SJSA1 (cell line): ENCODE results near the gene SERPINA5. TPM values are rescaled to one million over a fixed set of nuclear protein-coding genes. Genes with fewer than 3 reads are reported as not detected.

ENCODE experiments used
- DNase-seq, 2 experiments: peaks; one replicate each; pipeline ENCODE4 v3.0.0-alpha.2; 2015 to 2020; ENCODE audit warnings: low spot score in 2 of 2, low read depth in 1 of 2
- H3K27ac ChIP-seq: fragments of 250-450 bp; sonication (Bioruptor Pico); 2 replicates; pipeline ENCODE4 v1.5.1; 2020; ENCODE audit warnings: mild to moderate bottlenecking, moderate library complexity
- H3K27me3 ChIP-seq: fragments of 250-450 bp; sonication (Bioruptor Pico); replicated peaks from 2 replicates; pipeline ENCODE4 v1.5.1; 2020; ENCODE audit warnings: mild to moderate bottlenecking, moderate library complexity
- H3K36me3 ChIP-seq: fragments of 250-450 bp; sonication (Bioruptor Pico); 2 replicates; pipeline ENCODE4 v1.5.1; 2020; ENCODE audit warnings: mild to moderate bottlenecking
- H3K4me1 ChIP-seq: fragments of 250-450 bp; sonication (Bioruptor Pico); replicated peaks from 2 replicates; pipeline ENCODE4 v1.6.1; 2021; ENCODE audit warnings: mild to moderate bottlenecking
- H3K4me3 ChIP-seq: fragments of 250-450 bp; sonication (Bioruptor Pico); 2 replicates; pipeline ENCODE4 v1.5.1; 2020; ENCODE audit warnings: mild to moderate bottlenecking
- H3K9me3 ChIP-seq: fragments of 250-450 bp; sonication (Bioruptor Pico); replicated peaks from 2 replicates; pipeline ENCODE4 v1.5.1; 2020; ENCODE audit warnings: mild to moderate bottlenecking
- total RNA-seq: library from RNA; depleted of rRNA; stranded (reverse); fragments of >200 nt; shearing (Covaris generic); gene quantifications from 2 replicates; pipeline ENCODE4 v1.2.3, GENCODE V29; 2014; rRNA removed

Gene SERPINA5, protein sequence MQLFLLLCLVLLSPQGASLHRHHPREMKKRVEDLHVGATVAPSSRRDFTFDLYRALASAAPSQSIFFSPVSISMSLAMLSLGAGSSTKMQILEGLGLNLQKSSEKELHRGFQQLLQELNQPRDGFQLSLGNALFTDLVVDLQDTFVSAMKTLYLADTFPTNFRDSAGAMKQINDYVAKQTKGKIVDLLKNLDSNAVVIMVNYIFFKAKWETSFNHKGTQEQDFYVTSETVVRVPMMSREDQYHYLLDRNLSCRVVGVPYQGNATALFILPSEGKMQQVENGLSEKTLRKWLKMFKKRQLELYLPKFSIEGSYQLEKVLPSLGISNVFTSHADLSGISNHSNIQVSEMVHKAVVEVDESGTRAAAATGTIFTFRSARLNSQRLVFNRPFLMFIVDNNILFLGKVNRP
- total RNA-seq, result 0.42 TPM in 1 of 2 replicates, not detected in the other

DNA sequence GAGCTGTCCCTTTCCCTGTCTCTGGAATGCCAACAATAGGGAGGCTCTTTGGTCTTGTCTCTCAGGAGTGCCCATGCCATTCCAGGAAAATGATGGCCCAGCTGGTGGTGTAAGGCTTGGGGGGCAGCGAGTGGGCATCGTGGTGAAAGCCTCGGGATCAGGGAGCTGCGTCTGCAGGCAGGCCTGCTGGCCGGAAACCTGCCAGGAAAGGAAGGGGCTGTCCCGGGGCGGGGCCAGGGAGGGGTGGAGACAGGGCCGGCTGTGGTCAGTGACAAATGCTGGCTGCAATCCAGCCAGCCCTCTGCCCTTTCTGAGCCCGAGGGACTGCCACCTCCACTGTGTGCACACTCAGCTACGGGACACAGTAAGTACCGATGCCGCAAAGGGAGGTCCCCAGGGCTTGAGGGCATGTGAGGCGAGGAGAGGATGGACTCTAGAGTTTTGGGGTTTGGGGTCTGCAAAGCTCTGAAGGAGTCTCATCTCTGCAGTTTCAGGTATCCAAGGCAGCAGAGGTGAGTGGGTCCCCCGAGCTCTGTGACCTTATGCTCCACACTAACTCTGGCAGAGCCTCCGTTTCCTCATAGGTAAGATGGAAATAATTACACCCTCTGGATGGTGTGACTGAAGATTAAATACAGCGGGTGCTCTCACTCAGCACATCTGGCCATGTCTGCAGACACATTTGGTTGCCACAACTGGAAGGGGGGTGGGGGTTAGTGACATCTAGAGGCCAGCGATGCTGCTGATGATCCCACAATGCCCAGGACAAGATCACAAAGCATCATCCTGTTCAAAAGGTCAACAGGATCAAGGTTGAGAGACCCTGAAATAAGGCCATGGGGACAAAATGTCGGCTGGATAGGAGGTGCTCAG, at the start of gene SERPINA5:
SERPINA5 (plus strand) TSS at position 300 of the 873 bp plus-strand sequence. CDS start 5,937 bp downstream, outside the sequence.
- Histone ChIP-seq H3K36me3 (no peaks in the 10 kb centered on the region), H3K9me3 (no peaks in the 10 kb centered on the region), H3K4me1 (0 out of 2 replicates have a peak, but pooled peaks cover 6% of the 10 kb centered on the region), H3K4me3 (no peak within 1 kb of the TSS), H3K27me3 (no peaks in the 10 kb centered on the region), H3K27ac (no peak within 1 kb of the TSS)
- peak in 1 of 2 experiments; percentile 56 for DNase-seq

DNA sequence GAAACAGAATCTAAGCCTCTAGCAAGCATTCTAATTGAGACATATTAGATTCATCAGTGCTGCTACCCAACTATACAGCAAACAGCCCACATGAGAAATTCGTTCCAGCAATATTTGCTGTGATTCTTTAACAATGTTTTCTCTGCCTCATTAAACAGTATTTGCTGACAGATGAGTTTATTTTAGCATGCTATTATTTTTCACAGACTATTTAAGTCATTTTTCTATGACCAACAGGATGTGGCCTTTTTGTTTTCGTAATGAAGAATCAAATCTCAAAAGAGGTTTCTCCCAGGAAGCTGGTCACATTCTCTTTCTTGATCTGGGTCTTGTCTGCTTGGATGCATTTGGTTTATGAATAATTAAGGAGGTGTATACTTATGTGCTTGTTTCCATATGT, 48.8 kb upstream of the SERPINA5 start:
- no peaks in the 10 kb centered on the region for H3K36me3 ChIP-seq
- H3K4me1 ChIP-seq, result peaks cover 9% of the 10 kb centered on the region
- no peaks in the 10 kb centered on the region for H3K27me3 ChIP-seq
- DNase-seq, result peak in 1 of 2 experiments; percentile 19
- no peak overlapping the region for H3K4me3 ChIP-seq
- H3K9me3 ChIP-seq, result no peaks in the 10 kb centered on the region
- H3K27ac ChIP-seq, result no peak overlapping the region

DNA sequence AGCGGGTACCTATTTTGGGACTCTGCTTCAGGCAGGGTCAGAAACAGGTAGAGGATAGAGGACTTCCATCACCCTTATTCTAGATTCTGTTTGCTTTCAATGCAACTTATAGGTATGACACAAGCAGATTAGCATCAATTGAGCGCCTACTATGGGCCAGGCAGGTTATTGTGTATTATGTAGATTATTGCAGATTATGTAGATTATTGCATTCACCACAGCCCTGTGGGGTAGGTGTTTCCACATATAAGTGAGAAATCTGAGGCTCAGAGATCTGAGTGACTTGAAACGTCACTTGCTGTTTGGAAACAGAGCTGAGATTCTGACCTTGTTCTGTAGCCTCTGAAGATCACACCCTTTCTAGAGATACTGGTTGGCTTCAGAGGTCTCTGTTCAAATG, 45.7 kb upstream of the SERPINA5 start:
- no peaks in the 10 kb centered on the region for H3K36me3 ChIP-seq
- H3K9me3 ChIP-seq, result no peaks in the 10 kb centered on the region
- H3K4me3 ChIP-seq, result no peak overlapping the region
- DNase-seq, result no peak
- peaks cover 9% of the 10 kb centered on the region for H3K4me1 ChIP-seq
- no peak overlapping the region for H3K27ac ChIP-seq
- no peaks in the 10 kb centered on the region for H3K27me3 ChIP-seq

DNA sequence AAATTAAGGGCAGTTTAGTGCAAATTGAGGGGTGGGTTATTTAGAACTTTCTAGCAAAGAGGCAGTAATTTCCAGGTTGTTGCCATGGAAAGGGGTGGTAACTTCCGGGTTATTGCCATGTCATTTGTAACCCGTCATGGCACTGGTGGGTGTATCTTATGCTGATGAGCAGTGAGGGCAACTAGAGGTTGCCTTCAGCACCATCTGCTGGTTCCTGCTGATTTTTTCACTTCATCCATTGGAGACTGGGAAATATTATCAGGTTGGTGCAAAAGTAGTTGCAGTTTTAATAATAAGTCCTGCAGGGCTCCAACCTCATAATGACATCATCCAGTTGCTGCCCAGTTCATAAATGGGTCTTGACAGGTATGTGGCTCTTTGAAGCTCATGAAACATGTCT, 44.4 kb upstream of the SERPINA5 start:
- Histone ChIP-seq H3K27ac (no peak overlapping the region), H3K9me3 (no peaks in the 10 kb centered on the region)
- DNase-seq, result no peak

DNA sequence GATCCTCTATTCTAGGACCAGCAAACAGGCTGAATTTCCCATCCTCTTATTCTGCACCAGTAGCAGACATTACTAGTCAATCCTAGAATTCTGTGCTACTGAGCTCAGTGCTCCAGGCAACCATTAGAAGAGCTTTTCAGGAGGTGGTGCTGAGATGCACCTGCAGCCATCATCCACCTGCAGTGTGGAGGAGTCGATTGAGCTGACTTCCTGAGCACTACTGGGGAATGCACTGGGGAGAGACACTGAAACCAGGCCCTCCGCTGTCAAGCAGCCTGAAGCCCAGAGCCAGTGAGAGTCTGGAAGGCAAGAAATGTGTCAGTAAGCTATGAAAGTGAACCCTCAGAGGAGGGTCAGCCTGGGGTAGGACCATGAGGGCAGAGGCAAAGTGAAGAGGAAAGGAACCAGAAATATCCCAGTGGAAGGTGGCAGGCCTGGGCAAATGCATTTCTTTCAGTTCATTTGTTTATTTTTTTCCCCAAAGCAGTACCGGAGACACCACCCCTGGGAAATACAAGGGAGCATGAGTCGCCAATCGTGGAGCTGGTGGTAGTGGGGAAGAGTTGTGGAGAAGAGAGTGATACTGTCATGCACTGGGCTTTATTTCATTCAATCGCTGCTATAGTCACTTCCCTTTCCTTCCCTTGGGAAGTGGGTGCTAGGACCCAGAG, 43.0 kb upstream of the SERPINA5 start:
- peaks cover 8% of the 10 kb centered on the region for H3K4me1 ChIP-seq
- DNase-seq, result no peak
- no peak overlapping the region for H3K27ac ChIP-seq
- H3K27me3 ChIP-seq, result no peaks in the 10 kb centered on the region
- no peaks in the 10 kb centered on the region for H3K36me3 ChIP-seq
- H3K9me3 ChIP-seq, result no peaks in the 10 kb centered on the region
- H3K4me3 ChIP-seq, result no peak overlapping the region

More for the DNA sequence above, 44.4 kb upstream of the SERPINA5 start:
- no peak overlapping the region for H3K4me3 ChIP-seq
- H3K4me1 ChIP-seq, result peaks cover 9% of the 10 kb centered on the region
- H3K27me3 ChIP-seq, result no peaks in the 10 kb centered on the region
- H3K36me3 ChIP-seq, result no peaks in the 10 kb centered on the region

DNA sequence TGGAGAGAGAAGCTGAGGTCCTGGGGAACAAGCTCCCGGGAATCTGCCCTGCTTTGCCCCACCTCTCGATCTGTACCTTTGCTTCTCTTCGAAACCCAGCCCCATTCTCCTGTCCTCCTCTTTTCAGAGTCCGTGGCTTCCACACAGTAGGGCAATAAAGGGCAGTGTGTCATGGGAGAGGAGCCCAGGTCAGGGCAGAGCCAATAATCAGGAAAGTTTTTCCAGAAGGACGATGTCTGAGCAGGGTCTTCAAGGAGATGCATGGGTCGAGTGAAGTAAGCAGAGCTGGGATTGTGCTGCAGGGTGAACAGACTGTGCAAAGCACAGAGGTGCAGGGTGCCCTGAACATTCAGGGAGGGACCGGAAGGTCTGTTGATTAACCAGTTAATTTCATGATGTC, 42.0 kb upstream of the SERPINA5 start:
- Histone ChIP-seq H3K9me3 (no peaks in the 10 kb centered on the region), H3K4me3 (no peak overlapping the region), H3K36me3 (no peaks in the 10 kb centered on the region), H3K4me1 (peaks cover 8% of the 10 kb centered on the region), H3K27me3 (no peaks in the 10 kb centered on the region), H3K27ac (no peak overlapping the region)
- DNase-seq, result no peak

DNA sequence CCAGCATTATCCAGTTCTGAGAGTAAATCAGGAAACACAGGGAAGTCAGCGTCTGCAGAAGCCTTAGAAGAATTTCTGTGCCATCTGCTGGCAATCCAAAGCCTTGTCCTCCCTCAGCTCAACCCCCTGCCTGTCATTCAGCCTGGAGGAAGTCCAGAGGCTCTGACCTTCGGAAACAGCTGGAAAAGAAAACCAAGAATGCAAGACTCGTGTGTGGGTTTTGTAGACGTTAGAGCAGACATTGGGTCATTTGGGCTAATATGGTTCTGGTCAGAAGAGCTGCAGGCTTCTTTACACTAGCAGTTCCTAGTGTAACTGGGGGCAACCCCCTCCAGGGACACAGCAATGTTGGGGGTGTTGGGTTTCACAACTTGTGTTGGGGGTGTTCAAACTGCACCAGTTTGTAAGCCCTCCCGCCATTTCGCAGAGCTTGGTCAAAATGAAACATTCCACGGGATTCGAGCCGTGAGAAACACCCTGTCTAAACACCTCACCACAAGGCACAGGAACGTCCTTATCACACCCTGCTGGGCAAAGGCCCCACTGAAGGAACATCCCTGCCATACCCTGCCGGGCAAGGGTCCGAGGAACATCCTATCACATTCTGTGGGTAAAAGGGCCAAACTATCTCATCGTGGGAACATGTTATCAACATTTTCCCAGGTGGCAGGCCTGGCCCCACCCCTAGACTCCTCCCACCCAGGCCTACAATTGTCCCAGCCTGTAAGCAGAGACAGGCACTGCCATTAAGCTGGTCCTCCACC, 41.0 kb upstream of the SERPINA5 start:
- no peak overlapping the region for H3K27ac ChIP-seq
- no peak overlapping the region for H3K4me3 ChIP-seq
- H3K4me1 ChIP-seq, result peaks cover 8% of the 10 kb centered on the region
- no peaks in the 10 kb centered on the region for H3K9me3 ChIP-seq
- DNase-seq, result no peak
- no peaks in the 10 kb centered on the region for H3K27me3 ChIP-seq
- no peaks in the 10 kb centered on the region for H3K36me3 ChIP-seq

DNA sequence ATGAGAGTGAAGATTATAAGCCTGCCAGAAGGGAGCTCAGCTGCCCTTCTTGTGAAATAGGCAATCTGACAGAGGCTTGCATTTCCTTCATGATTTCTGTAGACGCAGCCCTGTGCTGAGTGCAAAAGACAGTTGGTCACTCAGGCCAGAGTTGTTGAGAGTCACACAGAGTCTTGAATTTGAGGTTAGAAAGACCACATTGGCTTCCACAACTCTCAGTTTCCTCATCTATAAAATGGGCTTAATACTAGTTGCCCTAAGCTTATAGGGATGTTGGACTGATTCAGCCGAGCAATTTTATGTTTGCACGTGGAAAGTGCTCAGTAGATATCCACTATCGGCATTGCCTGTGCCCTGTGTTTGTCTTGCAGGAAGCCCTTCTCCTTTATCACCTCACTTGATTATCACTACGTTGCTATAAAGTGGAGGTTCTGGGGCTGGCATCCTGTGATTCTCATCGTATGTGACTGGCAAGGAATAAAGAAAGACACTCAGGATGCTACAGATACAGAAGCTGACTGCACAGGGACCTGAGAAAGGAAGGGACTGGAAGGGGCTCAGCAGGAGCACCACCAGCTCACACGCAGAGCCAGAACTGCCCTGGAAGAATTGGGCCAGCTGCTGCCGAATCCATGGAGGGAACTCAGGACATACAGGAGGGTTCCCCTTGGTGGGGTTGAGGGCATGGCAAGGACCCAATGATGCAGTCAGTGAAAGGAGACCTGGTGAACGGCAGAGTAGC, 39.8 kb upstream of the SERPINA5 start:
- no peak for DNase-seq
- H3K36me3 ChIP-seq, result no peaks in the 10 kb centered on the region
- H3K4me1 ChIP-seq, result peaks cover 8% of the 10 kb centered on the region
- H3K9me3 ChIP-seq, result no peaks in the 10 kb centered on the region
- no peaks in the 10 kb centered on the region for H3K27me3 ChIP-seq
- H3K4me3 ChIP-seq, result no peak overlapping the region
- H3K27ac ChIP-seq, result no peak overlapping the region

DNA sequence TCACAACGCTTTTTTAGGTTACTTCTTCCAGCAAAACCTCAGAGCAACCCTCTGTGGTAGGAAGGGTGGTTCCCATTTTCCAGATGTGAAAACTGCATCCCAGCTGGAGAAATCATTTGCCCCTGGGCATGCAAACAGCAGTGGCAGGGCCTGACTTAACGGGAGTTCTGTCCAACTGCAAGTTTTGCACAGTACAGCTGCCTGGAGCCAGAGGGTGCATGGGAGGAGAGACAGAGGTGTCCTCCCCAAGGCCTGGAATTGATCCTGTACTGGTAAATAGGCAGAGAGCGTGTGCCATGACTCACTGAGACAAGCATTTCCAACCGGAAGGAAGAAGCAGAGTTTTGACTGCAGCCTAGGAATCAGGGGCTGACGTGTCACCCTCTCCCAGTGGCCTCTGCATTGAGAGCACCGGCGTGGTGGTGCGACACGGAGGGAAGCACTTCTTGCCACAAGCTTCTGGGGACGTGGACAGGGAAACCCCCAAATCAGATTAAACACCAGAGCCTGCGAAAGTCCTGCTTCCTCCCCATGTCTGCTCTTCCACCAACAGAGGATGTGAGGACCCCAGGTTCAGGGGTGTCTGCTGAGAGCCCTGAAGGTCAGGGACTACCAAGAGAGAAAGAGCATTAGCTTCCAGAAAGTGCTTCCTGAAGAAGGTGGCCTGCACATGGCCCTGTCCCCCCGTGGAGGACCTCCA, 39.0 kb upstream of the SERPINA5 start:
- peaks cover 8% of the 10 kb centered on the region for H3K4me1 ChIP-seq
- H3K36me3 ChIP-seq, result no peaks in the 10 kb centered on the region
- DNase-seq, result no peak
- H3K27me3 ChIP-seq, result no peaks in the 10 kb centered on the region
- H3K9me3 ChIP-seq, result no peaks in the 10 kb centered on the region
- no peak overlapping the region for H3K4me3 ChIP-seq
- H3K27ac ChIP-seq, result no peak overlapping the region

DNA sequence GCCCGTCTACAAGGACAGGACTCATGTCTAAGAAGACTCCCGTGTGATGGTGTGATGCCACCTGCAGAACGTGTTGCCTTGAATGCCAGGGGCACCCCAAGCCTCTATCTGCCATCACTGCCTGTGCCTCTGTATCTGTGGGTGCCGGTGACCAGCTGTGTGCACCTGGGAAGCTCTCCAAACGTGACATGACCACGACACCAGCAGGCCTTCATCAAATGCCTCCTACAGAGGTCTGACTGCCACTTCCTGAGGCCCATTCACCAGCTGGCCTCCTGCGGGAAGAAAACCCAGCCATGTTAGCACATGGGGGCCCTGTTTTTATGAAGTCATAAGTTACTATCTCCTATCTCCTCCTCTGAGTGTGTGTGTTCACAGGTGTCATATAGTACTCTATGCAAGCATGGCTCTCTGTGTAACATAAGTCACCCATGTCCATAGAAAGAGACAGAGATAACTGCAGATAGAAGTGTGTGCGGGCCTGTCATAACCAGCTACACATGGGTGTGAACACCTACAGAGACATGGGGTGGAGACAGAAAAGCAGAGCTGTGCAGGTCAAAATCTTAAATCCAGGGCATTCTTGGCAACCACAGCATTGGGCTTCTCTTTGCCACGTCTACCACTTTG, 38.3 kb upstream of the SERPINA5 start:
- no peak for DNase-seq
- Histone ChIP-seq H3K27ac (no peak overlapping the region), H3K9me3 (no peaks in the 10 kb centered on the region), H3K36me3 (no peaks in the 10 kb centered on the region), H3K4me1 (peaks cover 8% of the 10 kb centered on the region), H3K4me3 (no peak overlapping the region), H3K27me3 (no peaks in the 10 kb centered on the region)

DNA sequence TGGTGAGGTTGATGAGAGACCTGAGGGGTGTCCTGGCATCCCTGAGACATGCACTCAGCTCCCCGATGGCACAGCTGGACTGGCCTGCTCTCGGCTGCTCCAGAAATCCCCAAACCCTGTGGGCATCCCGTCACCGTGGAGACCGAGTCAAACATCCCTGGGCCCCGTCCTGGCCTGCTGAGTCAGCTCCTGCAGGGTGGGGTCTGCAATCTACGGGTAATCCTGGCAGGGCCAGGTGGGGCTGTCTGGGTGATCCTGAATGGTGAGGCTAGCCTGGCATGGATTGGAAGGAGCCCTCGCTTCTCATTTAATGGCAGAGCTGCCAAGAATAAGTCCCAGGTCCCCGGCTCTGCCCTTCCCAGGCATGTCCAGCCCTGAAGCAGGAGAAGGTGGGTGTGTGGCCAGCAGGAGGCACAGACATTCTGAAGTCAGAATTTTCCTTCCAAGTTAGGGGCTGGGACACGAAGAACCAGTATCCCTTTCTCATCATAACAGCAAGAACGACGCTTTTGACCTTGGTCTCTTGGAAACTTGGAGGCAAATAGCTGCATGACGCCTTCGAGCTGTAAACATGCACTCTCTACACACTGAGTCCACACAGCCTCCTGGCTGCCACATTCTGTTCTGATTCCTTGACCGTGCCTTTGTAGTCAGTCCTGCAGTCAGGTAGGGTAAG, 37.6 kb upstream of the SERPINA5 start:
- Histone ChIP-seq H3K27me3 (no peaks in the 10 kb centered on the region), H3K9me3 (no peaks in the 10 kb centered on the region), H3K4me1 (peaks cover 8% of the 10 kb centered on the region), H3K27ac (no peak overlapping the region), H3K36me3 (no peaks in the 10 kb centered on the region), H3K4me3 (no peak overlapping the region)
- DNase-seq, result no peak
